Uterus (tissue), 2 donors: ENCODE results near the gene OGFR.

Source experiments
- CTCF ChIP-seq, 4 experiments: fragments of 200-600 bp in 2 of 4; fragments of 450-650 bp in 2 of 4; sonication (generic) in 2 of 4; IDR thresholded peaks; one replicate each; pipeline ENCODE4 v1.5.1; 2016 to 2019; ENCODE audit warnings: antibody characterized with exemption in 4 of 4, mild to moderate bottlenecking in 2 of 4, moderate library complexity in 1 of 4
- POLR2A ChIP-seq, 2 donors: fragments of 450-650 bp; IDR thresholded peaks; one replicate each; pipeline ENCODE4 v1.6.1; 2016; ENCODE audit warnings: antibody characterized with exemption in 2 of 2, mild to moderate bottlenecking in 1 of 2, moderate library complexity in 1 of 2

- TF ChIP-seq CTCF (IDR thresholded peaks at IDR 0.05) (no peak), POLR2A (IDR thresholded peaks at IDR 0.05) (no peak)
Measured at GRCh38 chr20:62786157-62786556, 18.5 kb upstream of the OGFR start.
